Osteoblast (primary cell): ENCODE results near the gene GABRG1. TPM values are rescaled to one million over a fixed set of nuclear protein-coding genes. Genes with fewer than 3 reads are reported as not detected.

Experiments
- DNase-seq: peaks from one replicate; pipeline ENCODE4 v3.0.0; 2011; ENCODE audit warnings: low spot score, mixed read lengths; ENCODE audit not compliant: insufficient read length; ENCODE audit errors: missing footprints
- H2AFZ ChIP-seq: 2 replicates; pipeline ENCODE4 v1.6.0; 2011; ENCODE audit warnings: mild to moderate bottlenecking, low read length
- H3K27ac ChIP-seq: 2 replicates; pipeline ENCODE4 v1.5.1; 2011; ENCODE audit warnings: mild to moderate bottlenecking, low read depth, low read length, moderate library complexity
- H3K27me3 ChIP-seq: 2 replicates; pipeline ENCODE4 v1.6.0; 2012; ENCODE audit warnings: mild to moderate bottlenecking, control low read depth, inconsistent platforms, low read length, moderate library complexity; ENCODE audit not compliant: insufficient read depth
- H3K36me3 ChIP-seq: 2 replicates; pipeline ENCODE4 v1.5.1; 2011; ENCODE audit warnings: mild to moderate bottlenecking, low read length, control low read depth, moderate library complexity; ENCODE audit not compliant: insufficient read depth
- H3K4me1 ChIP-seq: 2 replicates; pipeline ENCODE4 v1.5.1; 2011; ENCODE audit warnings: mild to moderate bottlenecking, low read length, control low read depth, moderate library complexity; ENCODE audit not compliant: insufficient read depth
- H3K4me2 ChIP-seq: 2 replicates; pipeline ENCODE4 v1.6.0; 2011; ENCODE audit warnings: mild to moderate bottlenecking, low read length; ENCODE audit not compliant: insufficient read depth
- H3K4me3 ChIP-seq: fragments of 200-600 bp; sonication (generic); 3 replicates; pipeline ENCODE4 v1.5.1; 2012; ENCODE audit warnings: mild to moderate bottlenecking, low read length, inconsistent platforms; ENCODE audit not compliant: insufficient read depth
- H3K79me2 ChIP-seq: 2 replicates; pipeline ENCODE4 v1.6.0; 2012; ENCODE audit warnings: mild to moderate bottlenecking, low read length, control low read depth, inconsistent platforms; ENCODE audit not compliant: insufficient read depth
- H3K9me3 ChIP-seq: 2 replicates; pipeline ENCODE4 v1.5.1; 2011; ENCODE audit warnings: low read depth, low read length, control low read depth
- H4K20me1 ChIP-seq: 2 replicates; pipeline ENCODE4 v1.6.0; 2012; ENCODE audit warnings: mild to moderate bottlenecking, low read length, control low read depth; ENCODE audit not compliant: insufficient read depth
- CTCF ChIP-seq: IDR thresholded peaks from 2 replicates; pipeline ENCODE4 v1.5.1; 2011; ENCODE audit warnings: mild to moderate bottlenecking, low read depth, low read length, moderate library complexity; ENCODE audit errors: extremely low read depth
- total RNA-seq: library from RNA; depleted of rRNA; stranded (reverse); fragments of >200 nt; gene quantifications from 2 replicates; pipeline ENCODE4 v1.2.3, GENCODE V29; 2012

Gene GABRG1
- total RNA-seq, 1 donor, result not detected

- no peaks in the 10 kb centered on the region for H3K27me3 ChIP-seq
- H2AFZ ChIP-seq, result no peak overlapping the region
- H3K36me3 ChIP-seq, result no peaks in the 10 kb centered on the region
- H3K4me2 ChIP-seq, result no peak overlapping the region
- no peak for TF ChIP-seq CTCF
- no peaks in the 10 kb centered on the region for H3K9me3 ChIP-seq
- no peak for DNase-seq
- H3K79me2 ChIP-seq, result no peaks in the 10 kb centered on the region
- H3K4me3 ChIP-seq, result no peak overlapping the region
- H3K4me1 ChIP-seq, result no peaks in the 10 kb centered on the region
- H3K27ac ChIP-seq, result no peak overlapping the region
- no peaks in the 10 kb centered on the region for H4K20me1 ChIP-seq
These were observed 136.0 kb downstream of the GABRG1 start for GRCh38 chr4:45987858-45988257.
